HepG2 (cell line): ENCODE data around the gene NYAP1. TPM values are rescaled to one million over a fixed set of nuclear protein-coding genes. Genes with fewer than 3 reads are reported as not detected.

Experiments used
- CBX5 ChIP-seq: sonication (generic); formaldehyde crosslinking; IDR thresholded peaks from 2 replicates; pipeline ENCODE4 v1.4.0; 2020; ENCODE audit warnings: missing genetic modification reagents, borderline replicate concordance
- FOXO1 ChIP-seq: sonication (generic); formaldehyde crosslinking; IDR thresholded peaks from 2 replicates; pipeline ENCODE4 v1.4.0; 2020; ENCODE audit warnings: missing genetic modification reagents
- HDAC1 ChIP-seq: sonication (generic); formaldehyde crosslinking; IDR thresholded peaks from 2 replicates; pipeline ENCODE4 v1.5.1; 2020; ENCODE audit warnings: mild to moderate bottlenecking, missing genetic modification reagents
- HMGA1 ChIP-seq: sonication (generic); formaldehyde crosslinking; conservative IDR thresholded peaks from 2 replicates; pipeline ENCODE4 v1.4.0; 2020; ENCODE audit warnings: missing genetic modification reagents
- MED8 ChIP-seq: sonication (generic); formaldehyde crosslinking; IDR thresholded peaks from 2 replicates; pipeline ENCODE4 v1.8.1; 2023; ENCODE audit warnings: mild to moderate bottlenecking, missing genetic modification reagents; ENCODE audit not compliant: insufficient replicate concordance
- MIER3 ChIP-seq: IDR thresholded peaks from 2 replicates; pipeline ENCODE4 v1.6.1; 2016; ENCODE audit warnings: missing compliant biosample characterization, borderline replicate concordance
- MTA3 ChIP-seq: sonication (generic); formaldehyde crosslinking; IDR thresholded peaks from 2 replicates; pipeline ENCODE4 v1.4.0; 2020; ENCODE audit warnings: missing genetic modification reagents
- PTBP1 ChIP-seq: fragments of 200-400 bp; formaldehyde crosslinking; IDR thresholded peaks from 2 replicates; pipeline ENCODE4 v1.6.1; 2018; ENCODE audit warnings: low read length, low read depth; ENCODE audit not compliant: poor library complexity, severe bottlenecking
- SAP130 ChIP-seq: IDR thresholded peaks from 2 replicates; pipeline ENCODE4 v1.6.1; 2016; ENCODE audit warnings: low read depth
- SIX4 ChIP-seq: sonication (generic); formaldehyde crosslinking; IDR thresholded peaks from 2 replicates; pipeline ENCODE4 v1.4.0; 2020; ENCODE audit warnings: missing genetic modification reagents
- TOE1 ChIP-seq: sonication (generic); formaldehyde crosslinking; IDR thresholded peaks from 2 replicates; pipeline ENCODE4 v1.4.0; 2020; ENCODE audit warnings: mild to moderate bottlenecking, missing genetic modification reagents
- ZFX ChIP-seq: sonication (generic); formaldehyde crosslinking; IDR thresholded peaks from 2 replicates; pipeline ENCODE4 v1.4.0; 2020; ENCODE audit warnings: mild to moderate bottlenecking, low read depth, missing genetic modification reagents, moderate library complexity
- ZNF20 ChIP-seq: sonication (generic); formaldehyde crosslinking; IDR thresholded peaks from 2 replicates; pipeline ENCODE4 v1.4.0; 2020; ENCODE audit warnings: mild to moderate bottlenecking, moderate library complexity, missing genetic modification reagents
- ZNF749 ChIP-seq: sonication (generic); formaldehyde crosslinking; IDR thresholded peaks from 2 replicates; pipeline ENCODE4 v1.8.0; 2022; ENCODE audit warnings: mild to moderate bottlenecking, missing genetic modification reagents, moderate library complexity, borderline replicate concordance
- ZNF772 ChIP-seq: sonication (generic); formaldehyde crosslinking; IDR thresholded peaks from 2 replicates; pipeline ENCODE4 v1.5.0; 2020; ENCODE audit warnings: mild to moderate bottlenecking, missing genetic modification reagents
- ZNF776 ChIP-seq: sonication (generic); formaldehyde crosslinking; IDR thresholded peaks from 2 replicates; pipeline ENCODE4 v1.4.0; 2020; ENCODE audit warnings: mild to moderate bottlenecking, missing genetic modification reagents
- polyA plus RNA-seq, 8 experiments: library from polyadenylated mRNA; depleted of rRNA in 3 of 8; stranded (reverse) in 7 of 8; unstranded in 1 of 8; fragments of >200 nt; fragmentation: Illumina TruSeq in 4 of 8; extraction: Trizol in 4 of 8; gene quantifications; 2 replicates each; pipeline versions ENCODE4 v1.2.1 to v1.2.3, GENCODE V29; 2011 to 2016; ENCODE audit warnings: low read depth in 4 of 8, missing spikeins in 1 of 8, mixed read lengths in 1 of 8; ENCODE audit not compliant: insufficient read depth in 1 of 8
- total RNA-seq, 5 experiments: library from RNA; depleted of rRNA; stranded (reverse); fragments of >200 nt; fragmentation: Illumina TruSeq; extraction: Trizol; gene quantifications; 2 replicates each; pipeline ENCODE4 v1.2.3, GENCODE V29; 2016; ENCODE audit warnings: low read depth in 1 of 5
- TF ChIP-seq, protein P1 (sequence below): sonication (generic); formaldehyde crosslinking; IDR thresholded peaks from 2 replicates; pipeline ENCODE4 v1.5.0; 2020; ENCODE audit warnings: missing genetic modification reagents, mild to moderate bottlenecking, borderline replicate concordance
- TF ChIP-seq, protein P2 (sequence below): sonication (generic); formaldehyde crosslinking; conservative IDR thresholded peaks from 2 replicates; pipeline ENCODE4 v1.8.0; 2022; ENCODE audit warnings: mild to moderate bottlenecking, moderate library complexity, missing genetic modification reagents
- TF ChIP-seq, protein P3 (sequence below), 2 experiments: sonication (generic) in 1 of 2; formaldehyde crosslinking in 1 of 2; IDR thresholded peaks; 2 replicates each; pipeline versions ENCODE4 v1.4.0 to v1.6.1; 2018 to 2020; ENCODE audit warnings: missing genetic modification reagents in 2 of 2, borderline replicate concordance in 1 of 2, low read depth in 1 of 2, mild to moderate bottlenecking in 1 of 2, missing biosample characterization in 1 of 2
- TF ChIP-seq, protein P4 (sequence below): sonication (generic); formaldehyde crosslinking; IDR thresholded peaks from 2 replicates; pipeline ENCODE4 v1.5.1; 2020; ENCODE audit warnings: missing genetic modification reagents, mild to moderate bottlenecking, borderline replicate concordance
- TF ChIP-seq, protein P5 (sequence below): sonication (generic); formaldehyde crosslinking; IDR thresholded peaks from 2 replicates; pipeline ENCODE4 v1.4.0; 2020; ENCODE audit warnings: missing genetic modification reagents, borderline replicate concordance

NYAP1 gene
- total and polyA plus RNA-seq, 2 of the 13 experiments (the other 11 are each of a cell fraction or from before 2014, with no cell fraction given) = 0.15 to 0.46 TPM

DNA sequence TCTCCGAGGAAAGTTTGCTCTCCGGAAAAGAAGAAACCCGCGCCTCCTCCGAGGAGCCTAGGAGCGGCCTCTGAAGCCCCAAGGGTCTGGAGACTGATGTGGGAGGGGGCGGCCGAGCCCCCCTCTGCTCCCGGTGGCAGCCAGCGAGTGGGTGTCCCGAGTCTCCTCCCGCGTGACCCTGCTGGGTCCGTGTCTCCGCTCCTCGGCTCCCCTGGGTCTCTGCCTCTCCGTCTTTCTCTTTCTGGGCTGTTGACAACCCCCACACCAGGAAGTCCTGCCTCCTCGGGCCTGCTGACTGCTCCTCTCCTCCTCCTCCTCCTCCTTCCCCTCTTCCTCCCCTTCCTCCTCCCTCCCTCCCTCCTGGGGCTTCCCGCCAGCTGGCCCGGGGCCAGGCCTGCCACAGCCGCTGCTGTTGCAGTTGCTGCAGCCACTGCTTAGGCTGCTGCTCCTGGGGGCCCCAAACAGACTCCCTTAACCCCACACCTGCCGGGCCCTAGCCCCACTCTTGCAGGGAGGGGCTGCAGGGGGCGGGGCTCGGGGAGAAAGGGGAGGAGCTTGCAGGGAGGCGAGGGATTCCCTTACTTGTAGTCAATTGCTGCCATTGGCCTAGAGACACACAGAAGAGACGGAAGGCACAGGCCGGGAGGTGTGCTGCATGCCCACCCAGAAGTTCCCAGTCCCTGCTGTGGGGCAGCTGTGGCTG is 4.6 kb upstream of the NYAP1 start, which contains the start of gene TSC22D4 (continued):
- TF ChIP-seq MIER3 (no peak; the same call in 1 of the 2 replicates), ZNF776 (CRISPR knock-in tag) (no peak), ZNF20 (CRISPR knock-in tag) (no peak), FOXO1 (CRISPR knock-in tag) (no peak), MED8 (peak; percentile 67), HMGA1 (CRISPR knock-in tag) (no peak), HDAC1 (CRISPR knock-in tag) (peak; percentile 75), SAP130 (CRISPR knock-in tag) (peak; percentile 85), SIX4 (CRISPR knock-in tag) (no peak), MTA3 (no peak), TOE1 (CRISPR knock-in tag) (no peak), ZNF749 (CRISPR knock-in tag) (no peak), ZFX (CRISPR knock-in tag) (peak; percentile 84), ZNF772 (CRISPR knock-in tag) (no peak; the same call in 1 of the 2 replicates), CBX5 (CRISPR knock-in tag) (no peak), PTBP1 (peak; percentile 56)
- TF ChIP-seq, protein P1, sequence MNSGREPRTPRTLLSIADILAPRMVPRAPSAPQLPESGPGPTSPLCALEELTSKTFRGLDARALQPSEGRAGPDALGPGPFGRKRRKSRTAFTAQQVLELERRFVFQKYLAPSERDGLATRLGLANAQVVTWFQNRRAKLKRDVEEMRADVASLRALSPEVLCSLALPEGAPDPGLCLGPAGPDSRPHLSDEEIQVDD = no peak
- TF ChIP-seq, protein P2, sequence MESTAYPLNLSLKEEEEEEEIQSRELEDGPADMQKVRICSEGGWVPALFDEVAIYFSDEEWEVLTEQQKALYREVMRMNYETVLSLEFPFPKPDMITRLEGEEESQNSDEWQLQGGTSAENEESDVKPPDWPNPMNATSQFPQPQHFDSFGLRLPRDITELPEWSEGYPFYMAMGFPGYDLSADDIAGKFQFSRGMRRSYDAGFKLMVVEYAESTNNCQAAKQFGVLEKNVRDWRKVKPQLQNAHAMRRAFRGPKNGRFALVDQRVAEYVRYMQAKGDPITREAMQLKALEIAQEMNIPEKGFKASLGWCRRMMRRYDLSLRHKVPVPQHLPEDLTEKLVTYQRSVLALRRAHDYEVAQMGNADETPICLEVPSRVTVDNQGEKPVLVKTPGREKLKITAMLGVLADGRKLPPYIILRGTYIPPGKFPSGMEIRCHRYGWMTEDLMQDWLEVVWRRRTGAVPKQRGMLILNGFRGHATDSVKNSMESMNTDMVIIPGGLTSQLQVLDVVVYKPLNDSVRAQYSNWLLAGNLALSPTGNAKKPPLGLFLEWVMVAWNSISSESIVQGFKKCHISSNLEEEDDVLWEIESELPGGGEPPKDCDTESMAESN (CRISPR knock-in tag) = 0 out of 2 replicates have a peak, but pooled peaks have one; percentile 50
- TF ChIP-seq, protein P3, sequence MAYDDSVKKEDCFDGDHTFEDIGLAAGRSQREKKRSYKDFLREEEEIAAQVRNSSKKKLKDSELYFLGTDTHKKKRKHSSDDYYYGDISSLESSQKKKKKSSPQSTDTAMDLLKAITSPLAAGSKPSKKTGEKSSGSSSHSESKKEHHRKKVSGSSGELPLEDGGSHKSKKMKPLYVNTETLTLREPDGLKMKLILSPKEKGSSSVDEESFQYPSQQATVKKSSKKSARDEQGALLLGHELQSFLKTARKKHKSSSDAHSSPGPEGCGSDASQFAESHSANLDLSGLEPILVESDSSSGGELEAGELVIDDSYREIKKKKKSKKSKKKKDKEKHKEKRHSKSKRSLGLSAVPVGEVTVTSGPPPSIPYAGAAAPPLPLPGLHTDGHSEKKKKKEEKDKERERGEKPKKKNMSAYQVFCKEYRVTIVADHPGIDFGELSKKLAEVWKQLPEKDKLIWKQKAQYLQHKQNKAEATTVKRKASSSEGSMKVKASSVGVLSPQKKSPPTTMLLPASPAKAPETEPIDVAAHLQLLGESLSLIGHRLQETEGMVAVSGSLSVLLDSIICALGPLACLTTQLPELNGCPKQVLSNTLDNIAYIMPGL (CRISPR knock-in tag; IDR thresholded peaks at IDR 0.05; ENCODE audit: borderline replicate concordance in 1 of 2, low read depth in 1 of 2) = peak in 1 of 2 experiments; percentile 71; a peak in 1 of 4 replicates
- TF ChIP-seq, protein P4, sequence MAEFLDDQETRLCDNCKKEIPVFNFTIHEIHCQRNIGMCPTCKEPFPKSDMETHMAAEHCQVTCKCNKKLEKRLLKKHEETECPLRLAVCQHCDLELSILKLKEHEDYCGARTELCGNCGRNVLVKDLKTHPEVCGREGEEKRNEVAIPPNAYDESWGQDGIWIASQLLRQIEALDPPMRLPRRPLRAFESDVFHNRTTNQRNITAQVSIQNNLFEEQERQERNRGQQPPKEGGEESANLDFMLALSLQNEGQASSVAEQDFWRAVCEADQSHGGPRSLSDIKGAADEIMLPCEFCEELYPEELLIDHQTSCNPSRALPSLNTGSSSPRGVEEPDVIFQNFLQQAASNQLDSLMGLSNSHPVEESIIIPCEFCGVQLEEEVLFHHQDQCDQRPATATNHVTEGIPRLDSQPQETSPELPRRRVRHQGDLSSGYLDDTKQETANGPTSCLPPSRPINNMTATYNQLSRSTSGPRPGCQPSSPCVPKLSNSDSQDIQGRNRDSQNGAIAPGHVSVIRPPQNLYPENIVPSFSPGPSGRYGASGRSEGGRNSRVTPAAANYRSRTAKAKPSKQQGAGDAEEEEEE (CRISPR knock-in tag) = no peak
- TF ChIP-seq, protein P5, sequence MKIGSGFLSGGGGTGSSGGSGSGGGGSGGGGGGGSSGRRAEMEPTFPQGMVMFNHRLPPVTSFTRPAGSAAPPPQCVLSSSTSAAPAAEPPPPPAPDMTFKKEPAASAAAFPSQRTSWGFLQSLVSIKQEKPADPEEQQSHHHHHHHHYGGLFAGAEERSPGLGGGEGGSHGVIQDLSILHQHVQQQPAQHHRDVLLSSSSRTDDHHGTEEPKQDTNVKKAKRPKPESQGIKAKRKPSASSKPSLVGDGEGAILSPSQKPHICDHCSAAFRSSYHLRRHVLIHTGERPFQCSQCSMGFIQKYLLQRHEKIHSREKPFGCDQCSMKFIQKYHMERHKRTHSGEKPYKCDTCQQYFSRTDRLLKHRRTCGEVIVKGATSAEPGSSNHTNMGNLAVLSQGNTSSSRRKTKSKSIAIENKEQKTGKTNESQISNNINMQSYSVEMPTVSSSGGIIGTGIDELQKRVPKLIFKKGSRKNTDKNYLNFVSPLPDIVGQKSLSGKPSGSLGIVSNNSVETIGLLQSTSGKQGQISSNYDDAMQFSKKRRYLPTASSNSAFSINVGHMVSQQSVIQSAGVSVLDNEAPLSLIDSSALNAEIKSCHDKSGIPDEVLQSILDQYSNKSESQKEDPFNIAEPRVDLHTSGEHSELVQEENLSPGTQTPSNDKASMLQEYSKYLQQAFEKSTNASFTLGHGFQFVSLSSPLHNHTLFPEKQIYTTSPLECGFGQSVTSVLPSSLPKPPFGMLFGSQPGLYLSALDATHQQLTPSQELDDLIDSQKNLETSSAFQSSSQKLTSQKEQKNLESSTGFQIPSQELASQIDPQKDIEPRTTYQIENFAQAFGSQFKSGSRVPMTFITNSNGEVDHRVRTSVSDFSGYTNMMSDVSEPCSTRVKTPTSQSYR (CRISPR knock-in tag) = peak; percentile 82
